ENCODE results near the gene OSBPL3. TPM values are rescaled to one million over a fixed set of nuclear protein-coding genes. Genes with fewer than 3 reads are reported as not detected.

Gene OSBPL3
- total RNA-seq, 4 donors from 2014 or later: 3.1 to 7.0 (median 5.3) TPM

DNA sequence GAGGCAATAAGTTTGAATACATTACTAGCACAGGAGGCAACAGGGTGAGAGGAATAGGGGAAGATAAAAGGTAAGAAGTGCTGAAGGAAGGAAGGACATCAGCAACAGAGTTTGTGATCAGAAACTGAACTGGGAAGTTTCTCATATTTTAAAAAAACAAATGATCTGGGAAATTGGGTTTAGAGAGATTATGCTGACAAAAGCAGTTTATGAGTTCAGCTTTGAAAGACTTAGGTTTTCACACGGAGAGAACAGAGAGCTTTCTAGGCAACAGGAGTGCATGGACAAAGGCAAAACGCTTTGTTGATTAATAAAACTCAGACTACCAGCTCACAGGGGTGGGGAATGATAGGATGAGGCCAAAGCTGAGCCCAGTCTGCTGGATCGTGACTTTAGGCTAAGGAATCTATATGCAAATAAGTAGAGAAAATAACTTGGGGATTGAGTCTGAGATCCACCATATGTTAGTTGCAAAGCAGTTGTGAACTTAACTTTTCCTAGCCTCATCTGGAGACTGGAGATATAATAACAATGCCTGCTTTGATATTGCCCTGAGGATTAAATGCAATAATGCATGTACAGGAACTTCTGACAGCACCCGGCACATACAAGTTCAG, 4.2 kb downstream of the OSBPL3 start:
- no peak for DNase-seq
- TF ChIP-seq, protein P1, sequence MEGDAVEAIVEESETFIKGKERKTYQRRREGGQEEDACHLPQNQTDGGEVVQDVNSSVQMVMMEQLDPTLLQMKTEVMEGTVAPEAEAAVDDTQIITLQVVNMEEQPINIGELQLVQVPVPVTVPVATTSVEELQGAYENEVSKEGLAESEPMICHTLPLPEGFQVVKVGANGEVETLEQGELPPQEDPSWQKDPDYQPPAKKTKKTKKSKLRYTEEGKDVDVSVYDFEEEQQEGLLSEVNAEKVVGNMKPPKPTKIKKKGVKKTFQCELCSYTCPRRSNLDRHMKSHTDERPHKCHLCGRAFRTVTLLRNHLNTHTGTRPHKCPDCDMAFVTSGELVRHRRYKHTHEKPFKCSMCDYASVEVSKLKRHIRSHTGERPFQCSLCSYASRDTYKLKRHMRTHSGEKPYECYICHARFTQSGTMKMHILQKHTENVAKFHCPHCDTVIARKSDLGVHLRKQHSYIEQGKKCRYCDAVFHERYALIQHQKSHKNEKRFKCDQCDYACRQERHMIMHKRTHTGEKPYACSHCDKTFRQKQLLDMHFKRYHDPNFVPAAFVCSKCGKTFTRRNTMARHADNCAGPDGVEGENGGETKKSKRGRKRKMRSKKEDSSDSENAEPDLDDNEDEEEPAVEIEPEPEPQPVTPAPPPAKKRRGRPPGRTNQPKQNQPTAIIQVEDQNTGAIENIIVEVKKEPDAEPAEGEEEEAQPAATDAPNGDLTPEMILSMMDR (IDR thresholded peaks at IDR 0.05 in 4 of 5, conservative IDR thresholded peaks at IDR 0.05 in 1 of 5): no peak
- no peak for TF ChIP-seq POLR2A (IDR thresholded peaks at IDR 0.05)
- H3K27me3 ChIP-seq: no peaks in the 10 kb centered on the region
- H3K27ac ChIP-seq: no peak overlapping the region
- ATAC-seq: no peak
- peaks cover 8 to 13% of the 10 kb centered on the region in 2 donors for H3K4me1 ChIP-seq
- intact Hi-C loops (cut with DNase I; ENCODE audit: low total_unique reads): no loop called here
- no peak overlapping the region for H3K4me3 ChIP-seq
- in situ Hi-C loops (cut with MboI; ENCODE audit: low sequenced_read_pairs in 4 of 4): no loop called here
- H3K9me3 ChIP-seq: no peaks in the 10 kb centered on the region
- no peaks in the 10 kb centered on the region for H3K36me3 ChIP-seq

DNA sequence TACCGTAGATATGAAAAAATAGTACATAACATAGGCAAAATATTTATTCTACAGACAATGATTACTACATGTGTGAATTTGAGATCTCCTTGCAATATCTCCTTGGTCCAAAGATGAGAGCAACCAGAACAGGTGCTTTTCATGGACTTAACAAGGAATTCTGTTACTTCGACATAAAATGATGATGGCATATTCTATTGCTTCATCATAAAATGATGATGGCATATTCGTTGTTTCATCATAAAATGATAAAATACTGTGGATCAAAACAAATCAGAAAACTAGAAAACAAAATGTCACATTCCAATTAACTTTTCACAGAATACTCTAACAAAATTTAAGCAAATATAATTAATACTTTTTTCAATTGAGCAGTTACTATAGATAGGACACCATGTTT, 4.8 kb downstream of the OSBPL3 start:
- Histone ChIP-seq H3K9me3 (no peaks in the 10 kb centered on the region), H3K27me3 (no peaks in the 10 kb centered on the region), H3K27ac (no peak overlapping the region), H3K36me3 (no peaks in the 10 kb centered on the region), H3K4me3 (no peak overlapping the region), H3K4me1 (peaks cover 8 to 14% of the 10 kb centered on the region in 2 donors)
- TF ChIP-seq POLR2A (IDR thresholded peaks at IDR 0.05): no peak
- TF ChIP-seq, protein P1 (IDR thresholded peaks at IDR 0.05 in 4 of 5, conservative IDR thresholded peaks at IDR 0.05 in 1 of 5): no peak
- DNase-seq (no peak), ATAC-seq (no peak)
- intact Hi-C loops (cut with DNase I; ENCODE audit: low total_unique reads) (no loop called here), in situ Hi-C loops (cut with MboI; ENCODE audit: low sequenced_read_pairs in 4 of 4) (no loop called here)

DNA sequence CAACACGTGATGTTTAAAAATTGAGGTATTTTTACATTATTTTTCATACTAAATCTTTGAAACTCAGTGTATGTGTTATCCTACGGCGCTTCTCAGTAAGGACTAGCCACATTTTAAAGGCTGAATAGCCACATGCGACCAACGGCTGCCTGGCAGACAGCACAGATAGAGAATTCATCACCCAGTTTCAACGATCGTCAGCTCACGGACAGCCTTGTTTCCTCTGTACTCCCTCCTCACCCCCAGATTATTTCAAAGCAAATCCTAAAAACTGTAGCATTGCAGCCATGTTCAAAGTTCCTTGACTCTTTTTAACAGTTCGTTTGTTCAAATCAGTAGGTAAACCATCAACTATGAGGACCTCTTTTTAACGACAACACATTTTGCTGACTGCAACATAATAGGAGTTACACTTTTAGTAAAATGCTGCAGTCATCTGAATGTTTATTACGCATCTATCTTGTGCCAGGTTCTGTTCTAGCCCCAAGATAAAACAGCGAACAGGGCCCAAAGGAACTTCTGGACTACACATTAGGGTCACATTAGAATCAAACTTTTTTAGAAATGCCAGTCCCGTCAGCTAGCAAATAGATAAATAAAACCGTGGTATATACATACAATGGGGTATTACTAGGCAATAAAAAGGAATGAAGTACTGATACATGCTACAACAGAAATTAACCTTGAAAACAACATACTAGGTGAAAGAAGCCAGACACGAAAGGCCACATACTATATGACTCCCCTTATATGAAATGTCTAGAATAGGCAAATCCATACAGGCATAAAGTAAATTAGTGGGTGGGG, 5.7 kb downstream of the OSBPL3 start:
- Histone ChIP-seq H3K4me1 (peaks cover 8 to 14% of the 10 kb centered on the region in 2 donors), H3K36me3 (no peaks in the 10 kb centered on the region), H3K27ac (no peak overlapping the region), H3K4me3 (no peak overlapping the region), H3K27me3 (no peaks in the 10 kb centered on the region), H3K9me3 (no peaks in the 10 kb centered on the region)
- no peak for TF ChIP-seq POLR2A (IDR thresholded peaks at IDR 0.05)
- TF ChIP-seq, protein P1 (IDR thresholded peaks at IDR 0.05 in 4 of 5, conservative IDR thresholded peaks at IDR 0.05 in 1 of 5): no peak
- intact Hi-C loops (cut with DNase I; ENCODE audit: low total_unique reads) (no loop called here), in situ Hi-C loops (cut with MboI; ENCODE audit: low sequenced_read_pairs in 4 of 4) (no loop called here)
- DNase-seq: no peak
- ATAC-seq: no peak

DNA sequence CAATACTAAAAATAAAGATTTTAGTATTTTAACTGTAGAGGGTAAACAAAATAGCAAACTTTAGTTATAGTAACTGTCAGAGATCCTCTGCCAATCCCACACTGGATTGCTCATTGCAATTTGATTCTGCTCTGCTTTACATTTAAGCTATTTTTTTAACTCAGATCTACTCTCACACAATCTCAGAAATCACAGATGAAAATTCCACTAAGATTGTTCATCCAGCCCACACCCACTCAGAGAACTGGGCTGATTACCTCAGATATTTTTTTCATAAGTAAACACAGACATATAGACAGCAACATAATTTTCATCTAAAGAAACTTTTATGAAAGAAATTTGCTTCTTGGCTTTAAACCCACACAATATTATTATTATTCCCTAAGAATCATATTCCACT, 7.0 kb downstream of the OSBPL3 start:
- in situ Hi-C loops (cut with MboI; ENCODE audit: low sequenced_read_pairs in 4 of 4): no loop called here
- Histone ChIP-seq H3K27me3 (no peaks in the 10 kb centered on the region), H3K9me3 (no peaks in the 10 kb centered on the region), H3K27ac (no peak overlapping the region), H3K4me1 (peaks cover 4 to 14% of the 10 kb centered on the region in 2 donors), H3K36me3 (no peaks in the 10 kb centered on the region), H3K4me3 (no peak overlapping the region)
- ATAC-seq (no peak), DNase-seq (no peak)
- intact Hi-C loops (cut with DNase I; ENCODE audit: low total_unique reads): no loop called here
- TF ChIP-seq, protein P1 (IDR thresholded peaks at IDR 0.05 in 4 of 5, conservative IDR thresholded peaks at IDR 0.05 in 1 of 5): no peak
- TF ChIP-seq POLR2A (IDR thresholded peaks at IDR 0.05): no peak

All from gastrocnemius medialis (tissue), 4 donors.